Mononuclear cell (primary cell): ENCODE measurements around the gene C16orf92. TPM values are rescaled to one million over a fixed set of nuclear protein-coding genes. Genes with fewer than 3 reads are reported as not detected.

Experiments
- H3K27me3 ChIP-seq: 2 replicates; pipeline ENCODE4 v1.6.0; 2011; ENCODE audit warnings: low read length, control low read depth; ENCODE audit not compliant: insufficient read depth
- H3K4me1 ChIP-seq: 2 replicates; pipeline ENCODE4 v1.5.1; 2011; ENCODE audit warnings: mild to moderate bottlenecking, low read length, control low read depth; ENCODE audit not compliant: insufficient read depth
- H3K4me3 ChIP-seq: 2 replicates; pipeline ENCODE4 v1.5.1; 2011; ENCODE audit warnings: mild to moderate bottlenecking, low read length, moderate library complexity
- H3K9me3 ChIP-seq: 2 replicates; pipeline ENCODE4 v1.5.1; 2011; ENCODE audit warnings: low read depth, mild to moderate bottlenecking, control low read depth, low read length
- total RNA-seq: library from RNA; depleted of rRNA; stranded (reverse); fragments of >200 nt; gene quantifications from one replicate; pipeline ENCODE4 v1.2.3, GENCODE V29; 2012

Gene C16orf92
- total RNA-seq, 1 donor: not detected

GRCh38 chr16:29985271-29985811 lies 37.7 kb upstream of the C16orf92 start:
- no peaks in the 10 kb centered on the region for H3K27me3 ChIP-seq
- no peak overlapping the region for H3K4me3 ChIP-seq
- H3K4me1 ChIP-seq: no peaks in the 10 kb centered on the region
- no peaks in the 10 kb centered on the region for H3K9me3 ChIP-seq

- Histone ChIP-seq H3K27me3 (no peaks in the 10 kb centered on the region), H3K4me3 (no peak overlapping the region), H3K9me3 (no peaks in the 10 kb centered on the region), H3K4me1 (no peaks in the 10 kb centered on the region)
Observed at GRCh38 chr16:29986231-29986630, 36.8 kb upstream of the C16orf92 start.

GRCh38 chr16:29986931-29987330 lies 36.1 kb upstream of the C16orf92 start:
- Histone ChIP-seq H3K4me1 (no peaks in the 10 kb centered on the region), H3K4me3 (no peak overlapping the region), H3K9me3 (no peaks in the 10 kb centered on the region), H3K27me3 (no peaks in the 10 kb centered on the region)

- Histone ChIP-seq H3K27me3 (no peaks in the 10 kb centered on the region), H3K4me3 (no peak overlapping the region), H3K4me1 (no peaks in the 10 kb centered on the region), H3K9me3 (no peaks in the 10 kb centered on the region)
Observed at GRCh38 chr16:29987371-29988085, 35.5 kb upstream of the C16orf92 start.

GRCh38 chr16:29988346-29989075 lies 34.5 kb upstream of the C16orf92 start:
- Histone ChIP-seq H3K27me3 (no peaks in the 10 kb centered on the region), H3K4me3 (no peak overlapping the region), H3K4me1 (peaks cover under 1% of the 10 kb centered on the region)

GRCh38 chr16:29989111-29989858 lies 33.7 kb upstream of the C16orf92 start:
- Histone ChIP-seq H3K4me3 (no peak overlapping the region), H3K4me1 (peaks cover 8% of the 10 kb centered on the region), H3K27me3 (no peaks in the 10 kb centered on the region), H3K9me3 (no peaks in the 10 kb centered on the region)

More at GRCh38 chr16:29988346-29989075, 34.5 kb upstream of the C16orf92 start:
- no peaks in the 10 kb centered on the region for H3K9me3 ChIP-seq

GRCh38 chr16:29990034-29990433 lies 33.0 kb upstream of the C16orf92 start:
- Histone ChIP-seq H3K9me3 (no peaks in the 10 kb centered on the region), H3K4me3 (no peak overlapping the region), H3K4me1 (peaks cover 16% of the 10 kb centered on the region), H3K27me3 (no peaks in the 10 kb centered on the region)

- H3K27me3 ChIP-seq: no peaks in the 10 kb centered on the region
- no peak overlapping the region for H3K4me3 ChIP-seq
Observed at GRCh38 chr16:29990883-29991570, 32.0 kb upstream of the C16orf92 start.

GRCh38 chr16:29991571-29991904 lies 31.5 kb upstream of the C16orf92 start:
- Histone ChIP-seq H3K9me3 (no peaks in the 10 kb centered on the region), H3K27me3 (no peaks in the 10 kb centered on the region), H3K4me3 (no peak overlapping the region), H3K4me1 (peaks cover 20% of the 10 kb centered on the region)

More at GRCh38 chr16:29990883-29991570, 32.0 kb upstream of the C16orf92 start:
- no peaks in the 10 kb centered on the region for H3K9me3 ChIP-seq
- H3K4me1 ChIP-seq: peaks cover 18% of the 10 kb centered on the region

- H3K4me1 ChIP-seq: peaks cover 28% of the 10 kb centered on the region
- H3K27me3 ChIP-seq: no peaks in the 10 kb centered on the region
- H3K4me3 ChIP-seq: no peak overlapping the region
- no peaks in the 10 kb centered on the region for H3K9me3 ChIP-seq
Observed at GRCh38 chr16:29992344-29992967, 30.5 kb upstream of the C16orf92 start.

- Histone ChIP-seq H3K27me3 (no peaks in the 10 kb centered on the region), H3K4me3 (no peak overlapping the region), H3K4me1 (peaks cover 28% of the 10 kb centered on the region), H3K9me3 (no peaks in the 10 kb centered on the region)
Observed at GRCh38 chr16:29993191-29993902, 29.7 kb upstream of the C16orf92 start.

- peaks cover 28% of the 10 kb centered on the region for H3K4me1 ChIP-seq
- H3K9me3 ChIP-seq: no peaks in the 10 kb centered on the region
- H3K4me3 ChIP-seq: no peak overlapping the region
- no peaks in the 10 kb centered on the region for H3K27me3 ChIP-seq
Observed at GRCh38 chr16:29993903-29994599, 28.9 kb upstream of the C16orf92 start.

- Histone ChIP-seq H3K9me3 (no peaks in the 10 kb centered on the region), H3K4me1 (peaks cover 28% of the 10 kb centered on the region), H3K27me3 (no peaks in the 10 kb centered on the region), H3K4me3 (peak overlapping the region; percentile 96)
Observed at GRCh38 chr16:29994600-29995323, 28.2 kb upstream of the C16orf92 start.
